ENCODE data around the gene LAMB1.

The LAMB1 gene

DNA sequence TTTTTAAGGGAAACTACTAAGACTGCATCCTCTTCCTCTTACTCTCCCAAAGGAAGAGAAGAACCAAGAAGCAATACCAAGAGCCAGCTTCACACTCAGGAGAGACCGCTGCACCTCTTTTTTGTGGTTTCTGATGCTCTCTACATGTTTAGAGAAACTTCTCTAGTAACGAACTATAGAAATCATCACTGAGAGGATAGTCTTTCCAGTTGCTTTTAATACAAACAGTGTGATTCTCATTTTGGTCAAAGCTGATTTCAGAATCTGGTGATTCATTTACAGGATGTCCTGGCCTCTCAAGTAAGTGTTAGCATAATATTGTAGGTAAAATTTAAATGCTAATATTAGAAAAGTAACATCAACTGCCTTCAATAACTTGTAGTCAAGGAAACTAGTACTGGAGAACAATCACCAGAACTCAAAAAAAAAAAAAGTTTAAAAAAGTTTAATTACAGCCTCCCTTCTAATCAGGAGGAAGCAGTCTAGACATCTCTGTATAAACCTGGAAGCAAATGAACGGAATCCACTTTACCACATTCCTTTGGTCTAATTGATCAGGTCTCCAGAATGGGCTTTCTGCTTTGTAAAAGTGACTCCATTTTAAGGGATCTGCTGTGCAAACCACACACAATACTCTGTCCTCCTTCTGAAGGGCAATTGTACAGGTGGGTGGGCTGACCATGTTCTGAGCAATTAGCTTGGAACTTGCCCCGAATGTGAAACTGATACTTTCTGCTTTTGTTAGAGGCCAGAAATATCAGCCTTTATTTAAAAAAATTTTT lies 3.0 kb downstream of the LAMB1 start:
- no peak for DNase-seq (ENCODE audit: low read depth)
- H3K4me3 ChIP-seq (ENCODE audit: low read depth, low read length), result no peak overlapping the region
- TF ChIP-seq, protein P1, sequence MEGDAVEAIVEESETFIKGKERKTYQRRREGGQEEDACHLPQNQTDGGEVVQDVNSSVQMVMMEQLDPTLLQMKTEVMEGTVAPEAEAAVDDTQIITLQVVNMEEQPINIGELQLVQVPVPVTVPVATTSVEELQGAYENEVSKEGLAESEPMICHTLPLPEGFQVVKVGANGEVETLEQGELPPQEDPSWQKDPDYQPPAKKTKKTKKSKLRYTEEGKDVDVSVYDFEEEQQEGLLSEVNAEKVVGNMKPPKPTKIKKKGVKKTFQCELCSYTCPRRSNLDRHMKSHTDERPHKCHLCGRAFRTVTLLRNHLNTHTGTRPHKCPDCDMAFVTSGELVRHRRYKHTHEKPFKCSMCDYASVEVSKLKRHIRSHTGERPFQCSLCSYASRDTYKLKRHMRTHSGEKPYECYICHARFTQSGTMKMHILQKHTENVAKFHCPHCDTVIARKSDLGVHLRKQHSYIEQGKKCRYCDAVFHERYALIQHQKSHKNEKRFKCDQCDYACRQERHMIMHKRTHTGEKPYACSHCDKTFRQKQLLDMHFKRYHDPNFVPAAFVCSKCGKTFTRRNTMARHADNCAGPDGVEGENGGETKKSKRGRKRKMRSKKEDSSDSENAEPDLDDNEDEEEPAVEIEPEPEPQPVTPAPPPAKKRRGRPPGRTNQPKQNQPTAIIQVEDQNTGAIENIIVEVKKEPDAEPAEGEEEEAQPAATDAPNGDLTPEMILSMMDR (IDR thresholded peaks at IDR 0.05; ENCODE audit: insufficient read depth, low read depth, low read length, missing control alignments), result no peak

DNA sequence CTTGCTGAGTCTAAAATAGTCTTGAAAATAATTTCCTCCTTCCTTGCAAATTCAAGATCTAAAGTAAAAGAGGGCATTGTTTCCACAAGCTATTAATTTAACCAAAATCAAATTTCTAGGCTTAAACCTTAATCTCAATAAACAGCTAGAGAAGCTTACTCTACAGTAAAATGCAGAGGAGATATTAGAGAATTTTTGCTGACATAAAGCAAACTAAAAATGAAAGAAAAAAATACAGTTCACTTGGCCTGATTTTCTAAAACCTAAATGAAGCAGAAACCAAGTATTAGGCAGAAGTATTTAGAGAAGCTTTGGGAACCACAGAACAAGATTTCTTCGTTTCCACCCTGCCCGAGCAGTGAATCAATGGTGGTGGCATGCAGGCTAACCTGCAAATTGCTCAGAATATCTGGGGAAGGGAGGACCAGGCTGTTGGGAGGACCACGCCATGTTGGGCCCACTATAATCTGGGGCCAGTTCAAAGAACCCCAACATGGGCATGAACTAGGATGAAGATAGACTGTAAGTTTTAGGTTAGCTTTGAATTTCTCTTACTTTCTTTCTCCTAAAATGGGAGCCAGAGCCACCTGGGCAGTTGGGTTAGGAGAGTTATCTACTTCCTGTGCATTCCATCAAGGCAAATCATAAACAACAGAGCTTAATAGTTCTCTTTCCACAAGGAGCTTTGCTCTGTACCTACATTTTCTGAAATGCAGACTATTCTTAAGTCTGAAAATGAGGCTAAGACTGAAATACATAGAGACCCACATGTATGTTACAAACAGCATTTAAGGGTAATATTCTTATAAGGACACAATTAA lies 4.1 kb downstream of the LAMB1 start:
- TF ChIP-seq, protein P1 (IDR thresholded peaks at IDR 0.05; ENCODE audit: insufficient read depth, low read depth, low read length, missing control alignments), result no peak
- H3K4me3 ChIP-seq (ENCODE audit: low read depth, low read length), result no peak overlapping the region
- no peak for DNase-seq (ENCODE audit: low read depth)

DNA sequence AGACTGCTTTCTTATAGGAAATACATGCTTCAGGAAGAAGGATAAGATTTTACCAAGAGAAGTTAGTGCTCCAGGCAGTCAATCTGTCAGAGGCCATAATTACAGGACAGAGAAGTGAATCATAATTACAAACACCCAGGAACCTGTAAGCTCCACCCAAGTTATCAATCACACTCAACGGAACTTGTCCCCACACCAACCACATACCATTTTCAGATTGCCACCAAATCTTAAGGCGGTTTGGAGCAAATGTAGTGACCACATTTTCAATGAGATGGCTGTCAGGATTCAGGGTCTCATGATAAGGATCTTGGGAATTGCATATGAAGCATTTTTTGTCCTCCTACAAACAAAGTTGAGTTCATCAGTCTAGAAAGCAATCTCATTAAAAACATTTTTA lies 4.8 kb downstream of the LAMB1 start:
- TF ChIP-seq, protein P1 (IDR thresholded peaks at IDR 0.05; ENCODE audit: insufficient read depth, low read depth, low read length, missing control alignments), result no peak
- no peak for DNase-seq (ENCODE audit: low read depth)
- no peak overlapping the region for H3K4me3 ChIP-seq (ENCODE audit: low read depth, low read length)

DNA sequence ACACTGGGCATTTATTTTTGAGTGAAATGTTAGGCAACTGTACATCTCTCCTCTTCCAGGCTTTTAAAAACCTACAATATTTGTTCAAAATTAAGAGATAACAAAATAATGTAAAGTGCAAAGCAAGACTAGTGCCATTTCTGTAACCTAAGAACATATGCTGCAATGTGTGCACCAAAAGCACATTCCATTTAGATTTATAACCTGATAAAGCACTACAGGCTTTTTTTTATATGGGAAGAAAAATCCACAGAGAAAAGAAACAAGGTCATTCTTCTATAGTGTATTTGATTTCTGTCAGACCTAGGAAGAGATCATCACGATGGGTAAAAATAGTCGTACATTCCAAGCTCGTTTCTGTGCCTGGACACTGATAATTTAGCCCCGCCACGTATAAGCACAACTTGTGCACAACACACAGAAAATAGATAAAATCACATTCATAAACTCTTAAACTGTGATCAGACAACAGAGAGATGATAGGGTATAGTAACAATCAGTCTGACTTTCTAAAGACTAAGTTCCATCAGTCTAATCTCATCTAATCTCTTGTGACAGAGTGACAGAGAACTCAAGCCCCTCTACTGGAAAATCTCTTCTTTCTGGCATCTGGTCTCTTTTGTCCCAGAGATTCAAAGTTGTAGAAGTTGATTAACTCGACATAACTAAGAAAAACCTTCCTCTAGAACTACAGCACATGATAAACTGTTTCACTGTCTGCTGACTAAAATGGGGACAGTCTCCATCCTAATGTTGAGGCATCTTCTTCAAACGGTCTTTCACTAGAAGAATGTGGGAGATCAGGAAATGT lies 6.7 kb downstream of the LAMB1 start:
- no peak overlapping the region for H3K4me3 ChIP-seq (ENCODE audit: low read depth, low read length)
- no peak for DNase-seq (ENCODE audit: low read depth)
- TF ChIP-seq, protein P1 (IDR thresholded peaks at IDR 0.05; ENCODE audit: insufficient read depth, low read depth, low read length, missing control alignments), result no peak

DNA sequence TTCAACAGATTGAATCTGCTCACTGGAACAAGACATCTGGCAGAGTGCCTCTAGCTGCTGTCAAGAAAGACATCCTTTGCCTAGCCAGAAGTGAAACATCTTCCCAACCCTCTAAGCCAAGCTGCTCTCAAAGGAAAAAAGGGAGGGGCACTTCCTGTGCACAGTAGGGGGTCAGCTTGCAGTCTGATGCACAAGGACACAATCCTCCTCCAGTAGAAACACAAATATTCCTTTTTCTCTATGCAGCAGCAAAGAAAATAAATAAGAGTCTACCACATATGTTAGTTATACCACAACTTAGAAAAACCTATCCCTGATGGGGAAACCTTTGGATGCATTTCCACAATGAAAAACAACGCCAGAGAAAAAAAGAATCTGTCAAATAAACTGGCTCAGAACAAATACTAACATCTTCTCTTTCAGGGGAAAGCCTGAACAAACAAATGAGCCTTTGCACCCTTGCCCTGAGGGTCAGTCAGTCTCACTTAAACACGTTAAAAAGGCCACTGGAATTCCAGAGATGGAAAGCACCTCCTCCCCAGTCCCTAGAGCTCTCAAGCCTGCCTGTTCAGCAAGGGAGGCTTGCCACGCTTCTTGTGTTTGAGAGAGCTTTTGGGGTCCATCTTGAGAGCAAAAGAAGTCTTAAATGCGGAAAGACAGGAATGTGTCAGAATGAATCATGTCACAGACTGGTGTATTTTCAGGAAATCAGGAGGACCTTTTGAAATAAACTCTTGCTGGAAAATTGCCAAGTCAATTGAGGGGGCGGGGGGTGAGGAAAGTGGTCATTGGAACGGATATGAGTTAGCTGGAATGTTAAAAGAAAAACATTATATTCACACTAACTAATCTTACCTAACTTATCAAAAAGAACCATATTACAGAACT lies 7.5 kb downstream of the LAMB1 start:
- DNase-seq (ENCODE audit: low read depth), result no peak
- TF ChIP-seq, protein P1 (IDR thresholded peaks at IDR 0.05; ENCODE audit: insufficient read depth, low read depth, low read length, missing control alignments), result no peak
- H3K4me3 ChIP-seq (ENCODE audit: low read depth, low read length), result no peak overlapping the region

Measured in GM12865 (cell line).